OCI-LY3 (cell line): ENCODE data around the gene SGCE.

Experiments
- H2AFZ ChIP-seq: fragments of 200-600, 300-600 bp; shearing (Covaris generic); 2 replicates; pipeline ENCODE4 v1.6.0; 2014; ENCODE audit warnings: antibody characterized with exemption, low read depth, low read length
- H3K27ac ChIP-seq: fragments of 200-600, 300-600 bp; sonication (generic); 2 replicates; pipeline ENCODE4 v1.5.1; 2014; ENCODE audit warnings: mild to moderate bottlenecking, low read length, moderate library complexity, mixed read lengths
- H3K27me3 ChIP-seq: fragments of 200-600, 300-600 bp; sonication (generic); 2 replicates; pipeline ENCODE4 v1.6.1; 2014; ENCODE audit warnings: low read depth, low read length, mixed read lengths
- H3K36me3 ChIP-seq: fragments of 200-600, 300-600 bp; sonication (generic); replicated peaks from 2 replicates; pipeline ENCODE3; 2014; ENCODE audit warnings: low read depth, low read length, mixed read lengths
- H3K4me1 ChIP-seq: fragments of 300-600, 200-600 bp; sonication (generic); 2 replicates; pipeline ENCODE4 v1.6.1; 2014; ENCODE audit warnings: low read length, mixed read lengths
- H3K4me2 ChIP-seq: fragments of 200-600, 300-600 bp; sonication (generic); 2 replicates; pipeline ENCODE4 v1.6.1; 2014; ENCODE audit warnings: low read length, mixed read lengths
- H3K4me3 ChIP-seq: fragments of 300-600, 200-600 bp; sonication (generic); 2 replicates; pipeline ENCODE4 v1.5.1; 2014; ENCODE audit warnings: antibody characterized with exemption, mild to moderate bottlenecking, low read length, moderate library complexity
- H3K79me2 ChIP-seq: fragments of 300-600, 200-600 bp; shearing (Covaris generic); 2 replicates; pipeline ENCODE4 v1.6.1; 2014; ENCODE audit warnings: mild to moderate bottlenecking, low read length, mixed read lengths
- H3K9ac ChIP-seq: fragments of 300-600, 200-600 bp; shearing (Covaris generic); 2 replicates; pipeline ENCODE4 v1.6.0; 2014; ENCODE audit warnings: mild to moderate bottlenecking, low read length, moderate library complexity
- H3K9me3 ChIP-seq: fragments of 200-600, 300-600 bp; shearing (Covaris generic); 2 replicates; pipeline ENCODE4 v1.6.1; 2014; ENCODE audit warnings: low read length, mixed read lengths; ENCODE audit not compliant: insufficient read depth
- H4K20me1 ChIP-seq: fragments of 200-600, 300-600 bp; sonication (generic); 2 replicates; pipeline ENCODE4 v1.6.1; 2016; ENCODE audit warnings: low read length, mixed read lengths; ENCODE audit not compliant: insufficient read depth
- EZH2phosphoT487 ChIP-seq: fragments of 200-600 bp; shearing (Covaris generic); IDR thresholded peaks from 2 replicates; pipeline ENCODE4 v1.6.1; 2018; ENCODE audit warnings: antibody characterized with exemption, mixed run types, low read depth
- TF ChIP-seq, protein P1 (sequence below): fragments of 200-600, 300-600 bp; sonication (generic); IDR thresholded peaks from 2 replicates; pipeline ENCODE4 v1.5.1; 2014; ENCODE audit warnings: antibody characterized with exemption, low read length, low read depth

SGCE gene

DNA sequence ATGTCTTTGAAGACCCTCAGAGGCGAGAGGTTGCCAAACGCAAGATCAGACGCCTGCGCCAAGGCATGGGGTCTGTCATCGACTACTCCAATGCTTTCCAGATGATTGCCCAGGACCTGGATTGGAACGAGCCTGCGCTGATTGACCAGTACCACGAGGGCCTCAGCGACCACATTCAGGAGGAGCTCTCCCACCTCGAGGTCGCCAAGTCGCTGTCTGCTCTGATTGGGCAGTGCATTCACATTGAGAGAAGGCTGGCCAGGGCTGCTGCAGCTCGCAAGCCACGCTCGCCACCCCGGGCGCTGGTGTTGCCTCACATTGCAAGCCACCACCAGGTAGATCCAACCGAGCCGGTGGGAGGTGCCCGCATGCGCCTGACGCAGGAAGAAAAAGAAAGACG, 8.1 kb upstream of the SGCE start:
- H4K20me1 ChIP-seq = no peaks in the 10 kb centered on the region
- H3K27me3 ChIP-seq = no peaks in the 10 kb centered on the region
- H3K4me2 ChIP-seq = no peak overlapping the region
- TF ChIP-seq, protein P1, sequence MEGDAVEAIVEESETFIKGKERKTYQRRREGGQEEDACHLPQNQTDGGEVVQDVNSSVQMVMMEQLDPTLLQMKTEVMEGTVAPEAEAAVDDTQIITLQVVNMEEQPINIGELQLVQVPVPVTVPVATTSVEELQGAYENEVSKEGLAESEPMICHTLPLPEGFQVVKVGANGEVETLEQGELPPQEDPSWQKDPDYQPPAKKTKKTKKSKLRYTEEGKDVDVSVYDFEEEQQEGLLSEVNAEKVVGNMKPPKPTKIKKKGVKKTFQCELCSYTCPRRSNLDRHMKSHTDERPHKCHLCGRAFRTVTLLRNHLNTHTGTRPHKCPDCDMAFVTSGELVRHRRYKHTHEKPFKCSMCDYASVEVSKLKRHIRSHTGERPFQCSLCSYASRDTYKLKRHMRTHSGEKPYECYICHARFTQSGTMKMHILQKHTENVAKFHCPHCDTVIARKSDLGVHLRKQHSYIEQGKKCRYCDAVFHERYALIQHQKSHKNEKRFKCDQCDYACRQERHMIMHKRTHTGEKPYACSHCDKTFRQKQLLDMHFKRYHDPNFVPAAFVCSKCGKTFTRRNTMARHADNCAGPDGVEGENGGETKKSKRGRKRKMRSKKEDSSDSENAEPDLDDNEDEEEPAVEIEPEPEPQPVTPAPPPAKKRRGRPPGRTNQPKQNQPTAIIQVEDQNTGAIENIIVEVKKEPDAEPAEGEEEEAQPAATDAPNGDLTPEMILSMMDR = no peak
- TF ChIP-seq EZH2phosphoT487 = no peak
- no peak overlapping the region for H3K9ac ChIP-seq
- H3K79me2 ChIP-seq = no peaks in the 10 kb centered on the region
- H2AFZ ChIP-seq = no peak overlapping the region
- H3K36me3 ChIP-seq = no peaks in the 10 kb centered on the region
- H3K27ac ChIP-seq = no peak overlapping the region
- no peak overlapping the region for H3K4me3 ChIP-seq
- H3K9me3 ChIP-seq = no peaks in the 10 kb centered on the region
- H3K4me1 ChIP-seq = peaks cover 10% of the 10 kb centered on the region

DNA sequence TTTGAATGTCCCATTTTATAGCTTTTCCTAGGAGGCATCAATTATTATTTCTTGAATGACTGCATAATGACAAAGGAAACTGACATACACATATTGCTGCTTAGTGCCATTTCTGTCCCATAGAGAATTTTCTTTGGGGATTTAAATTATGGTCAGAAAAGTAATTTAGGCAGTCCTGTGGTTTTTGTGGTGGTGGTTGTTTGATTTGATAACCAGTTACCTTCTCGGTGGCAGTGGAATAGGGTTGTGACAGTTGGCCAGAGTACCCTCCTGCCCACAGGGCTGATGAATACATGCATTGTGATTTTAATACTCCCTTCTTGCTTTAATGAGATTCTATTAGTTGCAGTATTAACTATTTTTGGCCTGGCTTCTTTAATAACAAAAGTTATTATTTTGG, 6.6 kb upstream of the SGCE start:
- TF ChIP-seq, protein P1 = no peak
- no peak for TF ChIP-seq EZH2phosphoT487
- Histone ChIP-seq H3K27ac (no peak overlapping the region), H3K36me3 (no peaks in the 10 kb centered on the region), H3K79me2 (no peaks in the 10 kb centered on the region), H3K4me1 (peaks cover 12% of the 10 kb centered on the region), H3K4me2 (no peak overlapping the region), H3K9ac (no peak overlapping the region), H4K20me1 (no peaks in the 10 kb centered on the region), H3K9me3 (no peaks in the 10 kb centered on the region), H3K4me3 (no peak overlapping the region), H3K27me3 (no peaks in the 10 kb centered on the region), H2AFZ (no peak overlapping the region)

DNA sequence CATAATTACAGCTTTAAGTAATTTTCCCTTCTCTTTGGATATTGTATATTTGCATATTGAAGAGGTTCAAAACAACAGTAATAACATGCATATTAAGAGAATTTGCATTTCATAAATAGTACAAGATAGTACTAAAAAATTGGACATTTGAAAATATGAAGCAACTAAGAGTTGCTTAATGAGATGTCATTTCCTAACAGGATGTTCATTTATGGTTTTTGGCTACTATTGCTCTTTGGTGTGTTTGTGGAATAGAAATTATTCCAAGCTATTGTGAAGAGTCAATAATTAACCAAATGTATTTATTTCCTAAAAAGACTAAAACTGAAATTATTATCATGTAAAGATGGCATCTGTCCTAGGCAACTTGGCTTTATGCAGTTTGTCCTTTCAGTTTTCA, 4.1 kb upstream of the SGCE start:
- no peaks in the 10 kb centered on the region for H3K79me2 ChIP-seq
- H3K27ac ChIP-seq = no peak overlapping the region
- no peak overlapping the region for H3K4me3 ChIP-seq
- no peaks in the 10 kb centered on the region for H3K27me3 ChIP-seq
- no peaks in the 10 kb centered on the region for H3K36me3 ChIP-seq
- no peaks in the 10 kb centered on the region for H4K20me1 ChIP-seq
- H2AFZ ChIP-seq = no peak overlapping the region
- TF ChIP-seq EZH2phosphoT487 = no peak
- TF ChIP-seq, protein P1 = no peak
- H3K4me1 ChIP-seq = peaks cover 7% of the 10 kb centered on the region
- no peak overlapping the region for H3K9ac ChIP-seq
- H3K4me2 ChIP-seq = no peak overlapping the region
- H3K9me3 ChIP-seq = no peaks in the 10 kb centered on the region

DNA sequence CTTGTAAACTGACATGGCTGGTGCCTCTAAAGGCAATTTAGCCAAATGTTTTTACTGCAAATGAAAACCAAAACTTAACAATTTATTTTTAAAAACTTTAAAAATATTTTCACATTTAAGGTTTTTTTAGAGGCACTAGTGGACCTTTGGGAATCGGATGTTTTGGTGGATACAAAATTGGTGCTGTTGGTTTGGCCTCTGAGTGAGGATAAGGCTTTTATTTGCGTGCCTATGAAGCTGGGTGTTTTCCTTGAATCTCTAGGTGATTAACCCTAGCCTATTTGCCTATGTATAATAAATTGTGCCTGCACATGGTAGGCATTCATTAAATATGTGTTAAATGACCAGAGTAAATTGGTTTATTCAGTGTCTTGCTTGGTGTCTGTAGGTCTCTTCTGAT, 2.9 kb upstream of the SGCE start:
- no peak overlapping the region for H3K27ac ChIP-seq
- no peaks in the 10 kb centered on the region for H3K9me3 ChIP-seq
- peaks cover 14% of the 10 kb centered on the region for H3K4me1 ChIP-seq
- no peaks in the 10 kb centered on the region for H3K79me2 ChIP-seq
- H4K20me1 ChIP-seq = no peaks in the 10 kb centered on the region
- TF ChIP-seq, protein P1 = no peak
- TF ChIP-seq EZH2phosphoT487 = no peak
- H3K4me3 ChIP-seq = peak overlapping the region; percentile 57
- peak overlapping the region; percentile 80 for H3K4me2 ChIP-seq
- peak overlapping the region; percentile 36 for H3K9ac ChIP-seq
- H3K27me3 ChIP-seq = no peaks in the 10 kb centered on the region
- H3K36me3 ChIP-seq = no peaks in the 10 kb centered on the region
- H2AFZ ChIP-seq = peak overlapping the region; percentile 81
